K562 (cell line): ENCODE measurements around the gene FITM1. TPM values are rescaled to one million over a fixed set of nuclear protein-coding genes. Genes with fewer than 3 reads are reported as not detected.

Experiments
- ATF7 ChIP-seq: fragments of 450-650 bp; IDR thresholded peaks from 2 replicates; pipeline ENCODE4 v1.7.1; 2014; ENCODE audit warnings: mild to moderate bottlenecking, moderate library complexity
- BHLHE40 ChIP-seq: IDR thresholded peaks from 2 replicates; pipeline ENCODE4 v1.6.1; 2011; ENCODE audit warnings: low read length, improper control_type of control experiment
- CEBPG ChIP-seq, 3 experiments: fragments of 200-800 bp in 1 of 3; sonication (Bioruptor generic) in 1 of 3; sonication (generic) in 1 of 3; formaldehyde crosslinking in 1 of 3; IDR thresholded peaks in 2 of 3; conservative IDR thresholded peaks in 1 of 3; 2 replicates each; pipeline versions ENCODE4 v1.6.1 to v1.8.0; 2016 to 2022; ENCODE audit warnings: missing compliant biosample characterization in 2 of 3, missing genetic modification characterization in 2 of 3, mild to moderate bottlenecking in 1 of 3, missing genetic modification reagents in 1 of 3
- CTBP1 ChIP-seq: fragments of 450-650 bp; IDR thresholded peaks from 2 replicates; pipeline ENCODE4 v1.6.1; 2016; ENCODE audit warnings: borderline replicate concordance
- ESRRB ChIP-seq: fragments of 250-450 bp; sonication (Bioruptor Pico); IDR thresholded peaks from 2 replicates; pipeline ENCODE4 v1.5.0; 2020; ENCODE audit warnings: mild to moderate bottlenecking, moderate library complexity, borderline replicate concordance
- FOXJ3 ChIP-seq: sonication (generic); formaldehyde crosslinking; IDR thresholded peaks from 2 replicates; pipeline ENCODE4 v1.4.0; 2020; ENCODE audit warnings: mild to moderate bottlenecking, missing genetic modification reagents
- FOXK2 ChIP-seq, 2 experiments: fragments of 450-650 bp; IDR thresholded peaks in 1 of 2; conservative IDR thresholded peaks in 1 of 2; 2 replicates each; pipeline ENCODE4 v1.6.1; 2016; ENCODE audit warnings: low read depth in 2 of 2, mild to moderate bottlenecking in 1 of 2
- KDM1A ChIP-seq, 2 experiments: fragments of 450-650 bp; IDR thresholded peaks; 2 replicates each; pipeline ENCODE4 v1.6.1; 2016; ENCODE audit warnings: mild to moderate bottlenecking in 2 of 2
- KLF1 ChIP-seq: fragments of 450-650 bp; IDR thresholded peaks from 2 replicates; pipeline ENCODE4 v1.6.1; 2016; ENCODE audit warnings: missing genetic modification characterization, missing compliant biosample characterization
- MTA1 ChIP-seq: fragments of 450-650 bp; IDR thresholded peaks from 2 replicates; pipeline ENCODE4 v1.6.1; 2017; ENCODE audit warnings: borderline replicate concordance
- PHB ChIP-seq: fragments of 250-450 bp; sonication (Bioruptor Pico); IDR thresholded peaks from 2 replicates; pipeline ENCODE4 v1.5.0; 2021
- POLR2A ChIP-seq: fragments of 450-650 bp; conservative IDR thresholded peaks from 2 replicates; pipeline ENCODE4 v1.6.1; 2016
- SAP30 ChIP-seq: fragments of 200-600 bp; sonication (generic); IDR thresholded peaks from 2 replicates; pipeline ENCODE4 v1.6.1; 2012; ENCODE audit warnings: borderline replicate concordance, low read depth, mild to moderate bottlenecking, moderate library complexity, low read length, control low read depth, inconsistent platforms; ENCODE audit not compliant: insufficient read depth, poor library complexity, severe bottlenecking
- SIN3A ChIP-seq, 2 experiments: fragments of 150-350 bp in 1 of 2; IDR thresholded peaks; 2 replicates each; pipeline ENCODE4 v1.6.1; 2011 to 2016; ENCODE audit warnings: borderline replicate concordance in 2 of 2, low read depth in 2 of 2, low read length in 2 of 2, mild to moderate bottlenecking in 2 of 2, moderate library complexity in 2 of 2; ENCODE audit not compliant: control insufficient read depth in 1 of 2
- TCFL5 ChIP-seq: fragments of 250-450 bp; sonication (Bioruptor Pico); conservative IDR thresholded peaks from 2 replicates; pipeline ENCODE4 v1.6.1; 2021; ENCODE audit warnings: mild to moderate bottlenecking, moderate library complexity, matching md5 sums
- ZNF146 ChIP-seq: IDR thresholded peaks from one replicate; pipeline ENCODE4 v1.6.1; 2018; ENCODE audit warnings: missing compliant biosample characterization; ENCODE audit not compliant: unreplicated experiment
- polyA plus RNA-seq, 8 experiments: library from polyadenylated mRNA; depleted of rRNA in 4 of 8; stranded (reverse) in 5 of 8; unstranded in 3 of 8; fragments of >200 nt; fragmentation: Nextera tagmentation in 2 of 8; fragmentation: Illumina TruSeq in 1 of 8; extraction: Ambion mirVana in 2 of 8; extraction: Trizol in 1 of 8; gene quantifications; 2 replicates each; pipeline versions ENCODE4 v1.2.1 to v1.2.3, GENCODE V29; 2011 to 2014; ENCODE audit warnings: inconsistent platforms in 1 of 8, missing spikeins in 1 of 8
- total RNA-seq, 7 experiments: library from RNA; depleted of rRNA in 6 of 7; stranded (reverse); fragments of >200 nt in 6 of 7; fragmentation: Illumina TruSeq in 2 of 7; extraction: Trizol in 2 of 7; gene quantifications; 2 replicates each; pipeline versions ENCODE4 v1.2.1 to v1.2.3, GENCODE V29; 2011 to 2021; ENCODE audit warnings: low replicate concordance in 1 of 7
- TF ChIP-seq, protein P1 (sequence below): fragments of 200-600 bp; sonication (generic); IDR thresholded peaks from one replicate; pipeline ENCODE4 v1.6.1; 2012; ENCODE audit warnings: mild to moderate bottlenecking, low read depth, low read length, inconsistent platforms

FITM1 gene
- total and polyA plus RNA-seq, 9 of the 15 experiments (the other 6 are each of a cell fraction or from before 2014, with no cell fraction given), result 0.09 to 0.20 TPM; not detected in 7

GRCh38 chr14:24113801-24114531, 16.5 kb upstream of the FITM1 start (continued):
- TF ChIP-seq, protein P1, sequence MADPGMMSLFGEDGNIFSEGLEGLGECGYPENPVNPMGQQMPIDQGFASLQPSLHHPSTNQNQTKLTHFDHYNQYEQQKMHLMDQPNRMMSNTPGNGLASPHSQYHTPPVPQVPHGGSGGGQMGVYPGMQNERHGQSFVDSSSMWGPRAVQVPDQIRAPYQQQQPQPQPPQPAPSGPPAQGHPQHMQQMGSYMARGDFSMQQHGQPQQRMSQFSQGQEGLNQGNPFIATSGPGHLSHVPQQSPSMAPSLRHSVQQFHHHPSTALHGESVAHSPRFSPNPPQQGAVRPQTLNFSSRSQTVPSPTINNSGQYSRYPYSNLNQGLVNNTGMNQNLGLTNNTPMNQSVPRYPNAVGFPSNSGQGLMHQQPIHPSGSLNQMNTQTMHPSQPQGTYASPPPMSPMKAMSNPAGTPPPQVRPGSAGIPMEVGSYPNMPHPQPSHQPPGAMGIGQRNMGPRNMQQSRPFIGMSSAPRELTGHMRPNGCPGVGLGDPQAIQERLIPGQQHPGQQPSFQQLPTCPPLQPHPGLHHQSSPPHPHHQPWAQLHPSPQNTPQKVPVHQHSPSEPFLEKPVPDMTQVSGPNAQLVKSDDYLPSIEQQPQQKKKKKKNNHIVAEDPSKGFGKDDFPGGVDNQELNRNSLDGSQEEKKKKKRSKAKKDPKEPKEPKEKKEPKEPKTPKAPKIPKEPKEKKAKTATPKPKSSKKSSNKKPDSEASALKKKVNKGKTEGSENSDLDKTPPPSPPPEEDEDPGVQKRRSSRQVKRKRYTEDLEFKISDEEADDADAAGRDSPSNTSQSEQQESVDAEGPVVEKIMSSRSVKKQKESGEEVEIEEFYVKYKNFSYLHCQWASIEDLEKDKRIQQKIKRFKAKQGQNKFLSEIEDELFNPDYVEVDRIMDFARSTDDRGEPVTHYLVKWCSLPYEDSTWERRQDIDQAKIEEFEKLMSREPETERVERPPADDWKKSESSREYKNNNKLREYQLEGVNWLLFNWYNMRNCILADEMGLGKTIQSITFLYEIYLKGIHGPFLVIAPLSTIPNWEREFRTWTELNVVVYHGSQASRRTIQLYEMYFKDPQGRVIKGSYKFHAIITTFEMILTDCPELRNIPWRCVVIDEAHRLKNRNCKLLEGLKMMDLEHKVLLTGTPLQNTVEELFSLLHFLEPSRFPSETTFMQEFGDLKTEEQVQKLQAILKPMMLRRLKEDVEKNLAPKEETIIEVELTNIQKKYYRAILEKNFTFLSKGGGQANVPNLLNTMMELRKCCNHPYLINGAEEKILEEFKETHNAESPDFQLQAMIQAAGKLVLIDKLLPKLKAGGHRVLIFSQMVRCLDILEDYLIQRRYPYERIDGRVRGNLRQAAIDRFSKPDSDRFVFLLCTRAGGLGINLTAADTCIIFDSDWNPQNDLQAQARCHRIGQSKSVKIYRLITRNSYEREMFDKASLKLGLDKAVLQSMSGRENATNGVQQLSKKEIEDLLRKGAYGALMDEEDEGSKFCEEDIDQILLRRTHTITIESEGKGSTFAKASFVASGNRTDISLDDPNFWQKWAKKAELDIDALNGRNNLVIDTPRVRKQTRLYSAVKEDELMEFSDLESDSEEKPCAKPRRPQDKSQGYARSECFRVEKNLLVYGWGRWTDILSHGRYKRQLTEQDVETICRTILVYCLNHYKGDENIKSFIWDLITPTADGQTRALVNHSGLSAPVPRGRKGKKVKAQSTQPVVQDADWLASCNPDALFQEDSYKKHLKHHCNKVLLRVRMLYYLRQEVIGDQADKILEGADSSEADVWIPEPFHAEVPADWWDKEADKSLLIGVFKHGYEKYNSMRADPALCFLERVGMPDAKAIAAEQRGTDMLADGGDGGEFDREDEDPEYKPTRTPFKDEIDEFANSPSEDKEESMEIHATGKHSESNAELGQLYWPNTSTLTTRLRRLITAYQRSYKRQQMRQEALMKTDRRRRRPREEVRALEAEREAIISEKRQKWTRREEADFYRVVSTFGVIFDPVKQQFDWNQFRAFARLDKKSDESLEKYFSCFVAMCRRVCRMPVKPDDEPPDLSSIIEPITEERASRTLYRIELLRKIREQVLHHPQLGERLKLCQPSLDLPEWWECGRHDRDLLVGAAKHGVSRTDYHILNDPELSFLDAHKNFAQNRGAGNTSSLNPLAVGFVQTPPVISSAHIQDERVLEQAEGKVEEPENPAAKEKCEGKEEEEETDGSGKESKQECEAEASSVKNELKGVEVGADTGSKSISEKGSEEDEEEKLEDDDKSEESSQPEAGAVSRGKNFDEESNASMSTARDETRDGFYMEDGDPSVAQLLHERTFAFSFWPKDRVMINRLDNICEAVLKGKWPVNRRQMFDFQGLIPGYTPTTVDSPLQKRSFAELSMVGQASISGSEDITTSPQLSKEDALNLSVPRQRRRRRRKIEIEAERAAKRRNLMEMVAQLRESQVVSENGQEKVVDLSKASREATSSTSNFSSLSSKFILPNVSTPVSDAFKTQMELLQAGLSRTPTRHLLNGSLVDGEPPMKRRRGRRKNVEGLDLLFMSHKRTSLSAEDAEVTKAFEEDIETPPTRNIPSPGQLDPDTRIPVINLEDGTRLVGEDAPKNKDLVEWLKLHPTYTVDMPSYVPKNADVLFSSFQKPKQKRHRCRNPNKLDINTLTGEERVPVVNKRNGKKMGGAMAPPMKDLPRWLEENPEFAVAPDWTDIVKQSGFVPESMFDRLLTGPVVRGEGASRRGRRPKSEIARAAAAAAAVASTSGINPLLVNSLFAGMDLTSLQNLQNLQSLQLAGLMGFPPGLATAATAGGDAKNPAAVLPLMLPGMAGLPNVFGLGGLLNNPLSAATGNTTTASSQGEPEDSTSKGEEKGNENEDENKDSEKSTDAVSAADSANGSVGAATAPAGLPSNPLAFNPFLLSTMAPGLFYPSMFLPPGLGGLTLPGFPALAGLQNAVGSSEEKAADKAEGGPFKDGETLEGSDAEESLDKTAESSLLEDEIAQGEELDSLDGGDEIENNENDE, result no peak
- TF ChIP-seq BHLHE40 (no peak), CEBPG (CRISPR knock-in tag; IDR thresholded peaks at IDR 0.05) (peak; percentile 79), CEBPG (tag; conservative IDR thresholded peaks at IDR 0.05 in 1 of 2, IDR thresholded peaks at IDR 0.05 in 1 of 2) (peak; percentile 62 to 63; a peak in 2 of 4 replicates), ATF7 (no peak; the same call in 1 of the 2 replicates), PHB (CRISPR knock-in tag) (no peak), KDM1A (IDR thresholded peaks at IDR 0.05) (no peak), CTBP1 (peak; percentile 38; the same call in 1 of the 2 replicates), ESRRB (CRISPR knock-in tag) (no peak), SAP30 (no peak), FOXK2 (conservative IDR thresholded peaks at IDR 0.05 in 1 of 2, IDR thresholded peaks at IDR 0.05 in 1 of 2; ENCODE audit: low read depth in 2 of 2) (peak; percentile 43 to 50; a peak in 2 of 4 replicates), FOXJ3 (CRISPR knock-in tag) (no peak), POLR2A (peak; percentile 88), TCFL5 (CRISPR knock-in tag) (no peak), ZNF146 (CRISPR knock-in tag) (no peak), SIN3A (IDR thresholded peaks at IDR 0.05; ENCODE audit: borderline replicate concordance in 2 of 2, control insufficient read depth in 1 of 2, low read depth in 2 of 2, low read length in 2 of 2) (peak in 1 of 2 experiments; percentile 7; a peak in 1 of 4 replicates), MTA1 (0 out of 2 replicates have a peak, but pooled peaks have one; percentile 1), KLF1 (tag) (peak; percentile 32; the same call in 1 of the 2 replicates)
